Glutamatergic neuron (in vitro differentiated cells): ENCODE measurements around the gene SMARCA2. TPM values are rescaled to one million over a fixed set of nuclear protein-coding genes. Genes with fewer than 3 reads are reported as not detected.

Experiments
- DNase-seq: peaks from one replicate; pipeline ENCODE4 v3.0.0; 2022
- H3K27ac Mint-ChIP-seq: one replicate; pipeline ENCODE4 v1.8.0; 2020; ENCODE audit warnings: mild to moderate bottlenecking, mixed read lengths, inconsistent platforms; ENCODE audit not compliant: unreplicated experiment
- H3K27me3 Mint-ChIP-seq: one replicate; pipeline ENCODE4 v1.8.0; 2020; ENCODE audit warnings: mild to moderate bottlenecking, moderate library complexity, mixed read lengths, inconsistent platforms; ENCODE audit not compliant: unreplicated experiment
- H3K36me3 Mint-ChIP-seq: one replicate; pipeline ENCODE4 v1.8.0; 2020; ENCODE audit warnings: mild to moderate bottlenecking, mixed read lengths, inconsistent platforms; ENCODE audit not compliant: unreplicated experiment
- H3K4me1 Mint-ChIP-seq: one replicate; pipeline ENCODE4 v1.8.0; 2020; ENCODE audit warnings: mild to moderate bottlenecking, low read depth, mixed read lengths, inconsistent platforms; ENCODE audit not compliant: unreplicated experiment
- H3K4me3 Mint-ChIP-seq: one replicate; pipeline ENCODE4 v1.8.0; 2020; ENCODE audit warnings: mild to moderate bottlenecking, mixed read lengths, inconsistent platforms; ENCODE audit not compliant: unreplicated experiment
- H3K9me3 Mint-ChIP-seq: one replicate; pipeline ENCODE4 v1.8.0; 2020; ENCODE audit warnings: mild to moderate bottlenecking, moderate library complexity, mixed read lengths, inconsistent platforms; ENCODE audit not compliant: unreplicated experiment
- total RNA-seq: library from RNA; stranded (reverse); fragmentation: NEBNext Ultra II Directional; extraction: Animal tissue kit (Norgen Biotek cat#: 25700); gene quantifications from one replicate; pipeline ENCODE4 v1.2.1, GENCODE V29; 2021; ENCODE audit not compliant: unreplicated experiment
- TF ChIP-seq, protein P1 (sequence below): fragments of 200-600 bp; sonication (generic); IDR thresholded peaks from one replicate; pipeline ENCODE4 v1.5.0; 2021; ENCODE audit not compliant: partially characterized antibody, unreplicated experiment

Gene SMARCA2
- total RNA-seq, 1 donor from 2014 or later: 14.5 TPM

DNA sequence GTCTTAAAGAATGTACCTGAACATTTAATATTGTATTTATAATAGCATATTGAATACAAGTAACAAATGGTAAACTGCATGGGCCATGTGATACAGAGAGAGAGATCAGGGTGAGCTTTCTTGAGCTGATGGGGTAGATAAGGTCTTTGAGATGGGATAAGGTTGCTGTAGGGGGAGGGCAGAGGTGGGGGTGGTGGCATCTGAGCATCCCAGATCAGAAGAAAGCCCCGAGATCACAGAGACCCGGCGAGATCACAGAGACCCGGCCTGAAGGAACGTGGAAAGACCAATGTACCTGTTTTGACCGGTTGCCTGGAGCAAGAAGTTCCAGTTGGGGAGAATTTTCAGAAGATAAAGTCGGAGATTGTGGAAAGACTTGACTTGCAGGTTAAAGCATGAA is 6.6 kb downstream of the SMARCA2 start:
- Mint-ChIP-seq H3K27ac (no peak overlapping the region), H3K4me1 (peaks cover 9% of the 10 kb centered on the region), H3K36me3 (no peaks in the 10 kb centered on the region), H3K4me3 (no peak overlapping the region), H3K27me3 (peaks cover 13% of the 10 kb centered on the region), H3K9me3 (peaks cover 6% of the 10 kb centered on the region)
- TF ChIP-seq, protein P1, sequence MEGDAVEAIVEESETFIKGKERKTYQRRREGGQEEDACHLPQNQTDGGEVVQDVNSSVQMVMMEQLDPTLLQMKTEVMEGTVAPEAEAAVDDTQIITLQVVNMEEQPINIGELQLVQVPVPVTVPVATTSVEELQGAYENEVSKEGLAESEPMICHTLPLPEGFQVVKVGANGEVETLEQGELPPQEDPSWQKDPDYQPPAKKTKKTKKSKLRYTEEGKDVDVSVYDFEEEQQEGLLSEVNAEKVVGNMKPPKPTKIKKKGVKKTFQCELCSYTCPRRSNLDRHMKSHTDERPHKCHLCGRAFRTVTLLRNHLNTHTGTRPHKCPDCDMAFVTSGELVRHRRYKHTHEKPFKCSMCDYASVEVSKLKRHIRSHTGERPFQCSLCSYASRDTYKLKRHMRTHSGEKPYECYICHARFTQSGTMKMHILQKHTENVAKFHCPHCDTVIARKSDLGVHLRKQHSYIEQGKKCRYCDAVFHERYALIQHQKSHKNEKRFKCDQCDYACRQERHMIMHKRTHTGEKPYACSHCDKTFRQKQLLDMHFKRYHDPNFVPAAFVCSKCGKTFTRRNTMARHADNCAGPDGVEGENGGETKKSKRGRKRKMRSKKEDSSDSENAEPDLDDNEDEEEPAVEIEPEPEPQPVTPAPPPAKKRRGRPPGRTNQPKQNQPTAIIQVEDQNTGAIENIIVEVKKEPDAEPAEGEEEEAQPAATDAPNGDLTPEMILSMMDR: no peak
- DNase-seq: no peak

DNA sequence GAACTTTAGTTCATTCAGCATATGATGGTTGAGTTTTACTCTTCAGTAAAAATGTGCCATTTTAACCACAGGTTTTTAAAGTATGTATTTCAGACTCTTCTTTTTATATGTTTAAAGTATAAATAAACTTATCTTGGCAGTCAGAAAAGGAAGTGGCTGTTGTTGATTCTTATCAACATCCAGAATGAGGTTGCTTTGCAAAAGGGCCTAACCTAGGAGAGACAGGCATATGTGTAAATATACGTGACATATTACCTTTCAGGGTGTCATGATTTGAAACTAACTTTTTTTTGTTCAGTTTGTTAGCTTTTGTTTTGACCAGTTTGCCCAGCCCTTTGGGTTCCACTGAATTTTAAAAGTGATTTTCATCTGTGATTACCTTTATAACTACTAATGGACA is 7.4 kb downstream of the SMARCA2 start:
- TF ChIP-seq, protein P1: no peak
- Mint-ChIP-seq H3K36me3 (no peaks in the 10 kb centered on the region), H3K4me3 (no peak overlapping the region), H3K27me3 (peaks cover 11% of the 10 kb centered on the region), H3K27ac (no peak overlapping the region), H3K9me3 (peaks cover 6% of the 10 kb centered on the region), H3K4me1 (peaks cover 9% of the 10 kb centered on the region)
- no peak for DNase-seq

DNA sequence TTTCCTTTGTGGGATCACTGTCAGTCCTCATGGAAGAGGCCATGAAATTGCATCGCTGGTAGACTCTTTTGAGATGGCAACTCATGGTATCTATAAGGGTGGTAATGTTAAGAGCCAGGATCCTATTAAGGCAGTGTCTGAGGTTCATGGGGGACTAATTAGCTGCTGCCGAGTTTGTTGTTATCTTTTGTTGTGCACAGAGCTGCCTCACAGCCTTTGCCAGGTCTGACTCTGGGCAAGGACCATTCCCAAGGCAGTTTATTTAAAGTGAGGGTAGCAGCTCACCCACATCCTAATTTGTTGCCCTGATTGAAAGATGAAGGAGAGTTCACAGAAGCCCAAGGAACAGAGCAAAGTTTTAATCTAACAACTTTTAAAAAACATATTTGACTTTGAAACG is 7.9 kb downstream of the SMARCA2 start:
- TF ChIP-seq, protein P1: no peak
- H3K9me3 Mint-ChIP-seq: peaks cover 2% of the 10 kb centered on the region
- H3K36me3 Mint-ChIP-seq: no peaks in the 10 kb centered on the region
- no peak overlapping the region for H3K27ac Mint-ChIP-seq
- H3K4me1 Mint-ChIP-seq: peaks cover 7% of the 10 kb centered on the region
- H3K27me3 Mint-ChIP-seq: peaks cover 7% of the 10 kb centered on the region
- no peak overlapping the region for H3K4me3 Mint-ChIP-seq
- DNase-seq: no peak

DNA sequence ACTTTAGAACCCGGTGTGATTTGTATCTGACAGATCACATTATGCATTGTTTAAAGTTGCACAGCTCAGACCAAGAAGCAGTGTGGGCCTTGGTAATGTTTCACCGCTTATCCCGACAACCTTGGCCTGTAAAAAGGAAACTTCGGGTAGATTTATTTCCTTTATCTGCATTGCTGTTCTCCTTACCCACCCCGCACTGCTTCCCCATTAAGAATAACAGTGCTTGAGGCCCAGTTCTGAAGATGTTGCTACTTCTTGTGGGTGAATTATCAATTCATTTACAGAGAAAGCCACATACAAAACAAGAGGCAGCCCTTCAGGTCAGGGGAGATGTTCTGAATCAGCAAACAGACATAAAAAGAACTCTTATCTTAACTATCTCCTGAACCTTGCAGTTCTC is 8.4 kb downstream of the SMARCA2 start:
- no peak for DNase-seq
- peaks cover 4% of the 10 kb centered on the region for H3K27me3 Mint-ChIP-seq
- H3K36me3 Mint-ChIP-seq: no peaks in the 10 kb centered on the region
- H3K9me3 Mint-ChIP-seq: no peaks in the 10 kb centered on the region
- H3K4me3 Mint-ChIP-seq: no peak overlapping the region
- no peak overlapping the region for H3K27ac Mint-ChIP-seq
- H3K4me1 Mint-ChIP-seq: peaks cover 2% of the 10 kb centered on the region
- TF ChIP-seq, protein P1: no peak

DNA sequence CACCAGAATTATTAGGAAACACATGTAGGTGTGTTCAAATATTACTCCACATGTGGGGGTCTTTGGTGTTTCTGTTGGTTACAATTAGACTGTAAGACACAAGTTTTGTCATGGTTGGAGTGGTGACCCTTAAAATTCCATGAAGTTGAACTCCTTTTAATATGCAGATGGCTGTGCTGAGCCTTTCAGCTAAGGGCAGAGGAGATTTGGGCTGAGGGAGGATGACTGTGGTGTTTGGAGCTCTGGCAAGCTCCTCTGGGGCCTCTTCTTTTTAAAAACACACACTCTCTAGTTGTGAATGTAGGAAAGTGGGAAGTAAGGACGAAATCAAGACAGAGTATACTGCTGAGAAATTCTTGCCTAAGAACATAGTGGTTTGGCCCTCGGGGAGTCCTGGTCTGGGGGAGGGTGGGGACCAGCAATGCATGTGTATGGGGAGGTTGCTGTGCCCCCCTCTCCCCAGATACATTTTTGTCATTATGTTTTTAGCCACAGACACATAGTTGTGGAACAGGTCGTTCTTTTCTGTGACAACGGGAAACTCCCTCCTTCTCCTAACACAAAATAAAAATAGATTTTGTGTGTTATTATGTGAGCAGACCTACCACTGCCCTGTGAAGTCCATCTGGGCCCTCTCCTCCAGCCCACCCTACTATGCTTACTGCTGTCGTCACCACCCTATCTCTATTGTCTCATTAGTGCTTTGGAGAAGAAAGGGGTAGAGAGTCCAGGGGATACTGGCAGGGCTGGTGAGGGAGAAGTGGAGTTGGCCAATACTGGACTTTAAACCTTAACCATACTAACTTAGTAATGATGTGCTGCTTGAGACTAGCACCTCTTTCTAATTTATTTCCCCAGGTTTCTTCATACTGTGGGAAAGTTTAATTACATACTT is 10.0 kb downstream of the SMARCA2 start:
- no peaks in the 10 kb centered on the region for H3K27me3 Mint-ChIP-seq
- no peak overlapping the region for H3K27ac Mint-ChIP-seq
- H3K36me3 Mint-ChIP-seq: no peaks in the 10 kb centered on the region
- peaks cover 2% of the 10 kb centered on the region for H3K4me1 Mint-ChIP-seq
- no peak overlapping the region for H3K4me3 Mint-ChIP-seq
- no peaks in the 10 kb centered on the region for H3K9me3 Mint-ChIP-seq
- TF ChIP-seq, protein P1: no peak
- DNase-seq: no peak
